ENCODE measurements around the gene SLC39A11. TPM values are rescaled to one million over a fixed set of nuclear protein-coding genes. Genes with fewer than 3 reads are reported as not detected.

The SLC39A11 gene
- total RNA-seq, 1 experiment from 2014 or later = 56.1 TPM

DNA sequence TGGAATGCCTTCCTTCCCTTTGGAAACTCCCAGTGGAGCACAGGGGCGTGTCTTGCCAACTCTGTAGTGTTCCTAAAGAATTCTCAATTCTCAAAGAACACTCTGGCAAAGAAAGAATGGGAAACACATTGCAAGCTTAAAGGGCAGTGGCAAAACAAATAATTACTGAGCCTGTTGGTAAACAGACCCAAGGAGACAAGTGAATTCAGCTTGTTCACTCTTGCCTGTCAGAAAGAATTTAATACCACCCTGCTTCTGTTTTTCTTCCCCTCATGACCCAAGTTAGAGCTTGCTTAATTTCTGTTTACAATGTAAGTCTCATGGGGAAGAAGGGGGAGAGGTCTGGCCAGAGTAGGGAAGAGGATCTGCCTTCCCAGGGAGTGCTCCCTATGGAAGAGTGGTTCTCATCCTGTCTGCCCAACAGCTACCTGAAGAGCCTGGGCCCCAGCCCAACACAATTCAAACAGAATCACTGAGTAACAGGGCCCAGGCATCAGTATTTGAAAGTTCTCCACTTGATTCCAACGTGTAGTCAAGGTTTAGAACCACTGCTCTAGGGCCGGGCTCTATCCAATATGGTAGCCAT lies 386.0 kb downstream of the SLC39A11 start:
- DNase-seq (ENCODE audit: low read depth, low spot score) (no peak), ATAC-seq (no peak)
- no TSS peak for BruUV-seq (replicated peaks)
- TF ChIP-seq SIN3A (IDR thresholded peaks at IDR 0.05; ENCODE audit: borderline replicate concordance, insufficient read depth, low read depth, low read length) = no peak
- TF ChIP-seq, protein P1, sequence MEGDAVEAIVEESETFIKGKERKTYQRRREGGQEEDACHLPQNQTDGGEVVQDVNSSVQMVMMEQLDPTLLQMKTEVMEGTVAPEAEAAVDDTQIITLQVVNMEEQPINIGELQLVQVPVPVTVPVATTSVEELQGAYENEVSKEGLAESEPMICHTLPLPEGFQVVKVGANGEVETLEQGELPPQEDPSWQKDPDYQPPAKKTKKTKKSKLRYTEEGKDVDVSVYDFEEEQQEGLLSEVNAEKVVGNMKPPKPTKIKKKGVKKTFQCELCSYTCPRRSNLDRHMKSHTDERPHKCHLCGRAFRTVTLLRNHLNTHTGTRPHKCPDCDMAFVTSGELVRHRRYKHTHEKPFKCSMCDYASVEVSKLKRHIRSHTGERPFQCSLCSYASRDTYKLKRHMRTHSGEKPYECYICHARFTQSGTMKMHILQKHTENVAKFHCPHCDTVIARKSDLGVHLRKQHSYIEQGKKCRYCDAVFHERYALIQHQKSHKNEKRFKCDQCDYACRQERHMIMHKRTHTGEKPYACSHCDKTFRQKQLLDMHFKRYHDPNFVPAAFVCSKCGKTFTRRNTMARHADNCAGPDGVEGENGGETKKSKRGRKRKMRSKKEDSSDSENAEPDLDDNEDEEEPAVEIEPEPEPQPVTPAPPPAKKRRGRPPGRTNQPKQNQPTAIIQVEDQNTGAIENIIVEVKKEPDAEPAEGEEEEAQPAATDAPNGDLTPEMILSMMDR (IDR thresholded peaks at IDR 0.05) = no peak
- ChIA-PET POLR2A (interaction anchor here (0.7 kb wide), 1 partner anchor 8 kb away, joined by 3 read pairs; no protein-coding TSS in a partner anchor), CTCF (no interaction called here)
- H3K9me3 ChIP-seq (ENCODE audit: control insufficient read depth, insufficient read depth, low read depth, low read length) = peaks cover 17% of the 10 kb centered on the region; the same call in 1 of the 2 replicates
- H3K4me1 ChIP-seq (ENCODE audit: control insufficient read depth, insufficient read depth, low read length) = peaks cover 25% of the 10 kb centered on the region
- in situ Hi-C loops (cut with HindIII; ENCODE audit: low pct_unique_long_range_greater_than_20kb, low sequenced_read_pairs) = no loop called here
- no peak overlapping the region for H3K4me3 ChIP-seq (ENCODE audit: low read depth in 2 of 2, low read length in 2 of 2)
- no peaks in the 10 kb centered on the region for H3K36me3 ChIP-seq (ENCODE audit: control insufficient read depth, insufficient read depth, low read length)
- peak overlapping the region; percentile 77 for H3K27ac ChIP-seq (ENCODE audit: low read length)
- no peaks in the 10 kb centered on the region for H3K27me3 ChIP-seq (ENCODE audit: control insufficient read depth, insufficient read depth, low read length)
- intact Hi-C loops (cut with micrococcal nuclease; ENCODE audit: unreplicated experiment) = no loop called here

DNA sequence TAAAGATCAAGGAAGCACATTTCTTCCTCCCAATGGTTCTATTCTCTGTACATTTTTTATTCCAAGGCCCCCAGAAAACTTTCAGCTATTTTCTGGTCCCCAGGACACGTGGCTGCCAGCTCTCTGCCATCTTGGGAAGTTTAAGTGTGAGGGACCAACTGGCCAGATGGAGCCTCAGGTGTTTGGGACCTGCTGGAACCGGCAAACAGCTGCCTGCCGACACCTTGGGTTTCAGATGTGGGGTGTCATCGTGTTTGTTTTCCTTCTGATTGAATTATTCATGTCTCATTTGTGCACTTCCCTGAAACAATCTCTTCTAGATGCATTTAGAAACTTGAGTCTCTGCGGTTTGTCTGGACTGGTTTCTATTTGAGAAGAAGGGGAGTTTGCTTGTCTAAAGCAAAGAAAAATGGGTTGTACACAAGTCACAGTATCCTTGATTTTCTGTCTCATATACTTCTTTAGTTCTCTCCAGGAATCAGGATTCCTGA lies 386.5 kb downstream of the SLC39A11 start:
- TF ChIP-seq, protein P2, sequence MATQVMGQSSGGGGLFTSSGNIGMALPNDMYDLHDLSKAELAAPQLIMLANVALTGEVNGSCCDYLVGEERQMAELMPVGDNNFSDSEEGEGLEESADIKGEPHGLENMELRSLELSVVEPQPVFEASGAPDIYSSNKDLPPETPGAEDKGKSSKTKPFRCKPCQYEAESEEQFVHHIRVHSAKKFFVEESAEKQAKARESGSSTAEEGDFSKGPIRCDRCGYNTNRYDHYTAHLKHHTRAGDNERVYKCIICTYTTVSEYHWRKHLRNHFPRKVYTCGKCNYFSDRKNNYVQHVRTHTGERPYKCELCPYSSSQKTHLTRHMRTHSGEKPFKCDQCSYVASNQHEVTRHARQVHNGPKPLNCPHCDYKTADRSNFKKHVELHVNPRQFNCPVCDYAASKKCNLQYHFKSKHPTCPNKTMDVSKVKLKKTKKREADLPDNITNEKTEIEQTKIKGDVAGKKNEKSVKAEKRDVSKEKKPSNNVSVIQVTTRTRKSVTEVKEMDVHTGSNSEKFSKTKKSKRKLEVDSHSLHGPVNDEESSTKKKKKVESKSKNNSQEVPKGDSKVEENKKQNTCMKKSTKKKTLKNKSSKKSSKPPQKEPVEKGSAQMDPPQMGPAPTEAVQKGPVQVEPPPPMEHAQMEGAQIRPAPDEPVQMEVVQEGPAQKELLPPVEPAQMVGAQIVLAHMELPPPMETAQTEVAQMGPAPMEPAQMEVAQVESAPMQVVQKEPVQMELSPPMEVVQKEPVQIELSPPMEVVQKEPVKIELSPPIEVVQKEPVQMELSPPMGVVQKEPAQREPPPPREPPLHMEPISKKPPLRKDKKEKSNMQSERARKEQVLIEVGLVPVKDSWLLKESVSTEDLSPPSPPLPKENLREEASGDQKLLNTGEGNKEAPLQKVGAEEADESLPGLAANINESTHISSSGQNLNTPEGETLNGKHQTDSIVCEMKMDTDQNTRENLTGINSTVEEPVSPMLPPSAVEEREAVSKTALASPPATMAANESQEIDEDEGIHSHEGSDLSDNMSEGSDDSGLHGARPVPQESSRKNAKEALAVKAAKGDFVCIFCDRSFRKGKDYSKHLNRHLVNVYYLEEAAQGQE (IDR thresholded peaks at IDR 0.05; ENCODE audit: insufficient read depth in 1 of 2, low read depth in 2 of 2, low read length in 1 of 2) = no peak
- TF ChIP-seq SIN3A (IDR thresholded peaks at IDR 0.05; ENCODE audit: borderline replicate concordance, insufficient read depth, low read depth, low read length) = no peak
- TF ChIP-seq TCF7L2 (IDR thresholded peaks at IDR 0.05; ENCODE audit: low read depth, low read length) = no peak
- TF ChIP-seq, protein P1 (IDR thresholded peaks at IDR 0.05) = no peak
- TF ChIP-seq POLR2AphosphoS5 (IDR thresholded peaks at IDR 0.05; ENCODE audit: low read depth, low read length) = no peak
- Histone ChIP-seq H3K27me3 (ENCODE audit: control insufficient read depth, insufficient read depth, low read length) (no peaks in the 10 kb centered on the region), H3K4me3 (ENCODE audit: low read depth in 2 of 2, low read length in 2 of 2) (no peak overlapping the region), H3K9me3 (ENCODE audit: control insufficient read depth, insufficient read depth, low read depth, low read length) (peaks cover 12% of the 10 kb centered on the region; the same call in 1 of the 2 replicates), H3K4me1 (ENCODE audit: control insufficient read depth, insufficient read depth, low read length) (peaks cover 26% of the 10 kb centered on the region), H3K27ac (ENCODE audit: low read length) (peak overlapping the region; percentile 77), H3K36me3 (ENCODE audit: control insufficient read depth, insufficient read depth, low read length) (no peaks in the 10 kb centered on the region)
- BruUV-seq (replicated peaks) = no TSS peak
- in situ Hi-C loops (cut with HindIII; ENCODE audit: low pct_unique_long_range_greater_than_20kb, low sequenced_read_pairs) = no loop called here
- DNase-seq (ENCODE audit: low read depth, low spot score) = no peak
- intact Hi-C loops (cut with micrococcal nuclease; ENCODE audit: unreplicated experiment) = no loop called here
- ChIA-PET CTCF (no interaction called here), POLR2A (interaction anchor here (0.7 kb wide), 1 partner anchor 9 kb away, joined by 3 read pairs; no protein-coding TSS in a partner anchor)
- no peak for ATAC-seq

Data from Panc1 (cell line).